ENCODE data around the gene LIPM.
"Not testable (repeated sequence)": the region's sequence is repeated elsewhere in the genome, so short reads cannot be mapped to it uniquely, and the experiment has no call there.

The LIPM gene

DNA sequence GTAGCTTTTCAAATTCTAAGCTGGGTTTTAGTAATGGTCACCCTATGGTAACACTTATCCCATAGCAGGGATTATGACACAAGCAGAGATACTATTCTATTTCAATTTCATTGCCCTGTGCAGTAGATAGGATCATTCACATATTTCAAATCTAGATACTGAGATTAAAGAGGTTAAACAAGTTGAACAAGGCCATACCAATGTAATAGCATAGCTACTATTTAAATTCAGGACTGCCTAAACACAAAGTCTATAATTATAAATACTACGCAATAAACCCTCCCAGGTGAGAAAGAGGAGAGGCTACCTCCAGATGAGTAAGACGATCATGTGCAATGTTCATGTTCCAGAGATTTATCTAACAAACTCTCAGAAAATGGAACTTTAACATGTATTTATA is 1.1 kb downstream of the LIPM start:
- no peak for DNase-seq

DNA sequence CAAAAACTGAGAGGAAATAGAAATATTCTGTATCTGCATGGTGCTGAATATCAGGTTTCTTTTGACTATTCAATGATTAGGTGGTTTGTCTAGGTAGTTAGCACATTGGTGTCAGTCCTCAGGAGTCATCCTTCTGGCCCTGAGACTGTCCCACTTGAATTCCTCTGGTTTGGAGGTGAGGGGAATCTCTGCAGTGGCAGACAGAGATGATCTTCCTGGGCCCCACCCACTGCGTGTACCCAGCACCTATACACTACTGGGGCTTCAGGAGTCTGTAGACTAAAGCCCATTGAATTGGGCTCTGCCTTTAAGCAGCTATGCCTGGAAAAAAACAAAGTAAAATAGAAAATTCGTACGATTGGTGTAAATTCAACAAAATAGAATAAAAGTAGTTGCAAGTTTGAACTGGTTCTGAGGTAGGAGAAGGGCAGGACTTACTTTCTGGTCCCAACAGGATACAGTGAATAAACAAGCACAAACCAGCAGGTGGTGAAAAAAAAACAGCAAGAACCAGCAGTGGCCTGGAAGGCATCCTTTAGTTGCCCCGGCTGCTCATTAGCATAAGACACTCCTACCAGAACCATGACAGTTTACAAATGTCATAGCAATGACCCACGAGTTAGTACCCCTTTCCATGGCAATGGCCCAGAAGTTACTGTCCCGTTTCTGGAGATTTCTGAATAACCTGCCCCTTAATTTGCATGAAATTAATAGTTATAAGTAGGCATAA is 1.7 kb downstream of the LIPM start:
- DNase-seq, result no peak

DNA sequence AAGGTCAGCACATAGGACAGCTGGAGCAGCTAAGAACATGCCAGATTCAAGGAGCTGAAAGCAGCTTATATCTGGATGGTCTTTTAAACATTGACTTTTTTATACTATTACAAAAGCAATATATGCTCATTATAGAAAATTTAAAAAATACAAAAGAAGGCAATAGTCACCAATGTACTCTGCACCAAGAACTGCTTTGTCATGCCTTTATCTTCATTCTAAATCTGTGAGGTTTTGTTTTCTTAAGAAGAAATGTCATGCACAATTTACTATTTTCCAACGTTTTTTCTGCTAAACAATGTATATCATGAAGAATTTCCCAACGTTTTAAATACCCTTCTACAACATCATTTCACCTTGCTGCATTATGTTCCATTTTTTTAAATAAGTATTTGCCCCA is 2.8 kb downstream of the LIPM start:
- no peak for DNase-seq

DNA sequence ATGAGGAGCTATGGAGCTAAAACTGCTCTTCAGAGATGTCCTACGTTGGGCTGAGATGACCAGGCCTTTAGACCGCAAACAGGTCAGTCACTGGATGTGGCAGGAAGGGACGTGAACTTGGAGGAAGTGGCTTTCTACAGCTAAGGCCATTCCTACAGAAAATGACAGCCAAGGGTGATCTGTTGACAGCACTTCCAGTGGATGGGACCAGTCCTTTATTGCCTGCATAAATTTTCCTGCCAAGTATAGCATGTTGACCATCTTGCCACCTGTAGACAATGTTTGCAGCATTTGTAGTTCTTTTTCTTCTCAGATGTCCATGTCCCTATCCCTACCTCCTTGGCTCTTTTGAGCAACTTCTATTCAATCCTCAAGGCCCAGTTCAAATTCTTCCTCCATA is 3.4 kb downstream of the LIPM start:
- no peak for DNase-seq

DNA sequence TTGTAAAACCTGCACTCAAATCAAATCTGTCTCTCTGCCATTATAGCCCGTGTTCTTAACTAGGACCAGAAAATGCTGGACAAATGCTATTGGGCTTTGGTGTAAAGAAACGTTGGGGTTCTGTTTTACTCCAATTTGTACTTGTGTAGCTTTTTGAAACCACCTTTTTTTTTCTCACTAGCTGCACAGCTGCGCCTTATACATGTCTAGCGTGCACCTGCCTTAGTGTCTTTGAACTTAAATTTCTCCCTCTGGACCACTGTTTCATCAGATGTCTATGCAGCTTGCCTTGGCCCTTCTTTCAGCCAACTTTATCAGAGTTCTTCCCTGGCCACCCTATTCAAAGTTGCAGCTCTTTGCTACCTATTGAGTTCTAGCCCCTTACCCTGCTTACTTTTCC is 7.1 kb downstream of the LIPM start:
- DNase-seq, result no peak

DNA sequence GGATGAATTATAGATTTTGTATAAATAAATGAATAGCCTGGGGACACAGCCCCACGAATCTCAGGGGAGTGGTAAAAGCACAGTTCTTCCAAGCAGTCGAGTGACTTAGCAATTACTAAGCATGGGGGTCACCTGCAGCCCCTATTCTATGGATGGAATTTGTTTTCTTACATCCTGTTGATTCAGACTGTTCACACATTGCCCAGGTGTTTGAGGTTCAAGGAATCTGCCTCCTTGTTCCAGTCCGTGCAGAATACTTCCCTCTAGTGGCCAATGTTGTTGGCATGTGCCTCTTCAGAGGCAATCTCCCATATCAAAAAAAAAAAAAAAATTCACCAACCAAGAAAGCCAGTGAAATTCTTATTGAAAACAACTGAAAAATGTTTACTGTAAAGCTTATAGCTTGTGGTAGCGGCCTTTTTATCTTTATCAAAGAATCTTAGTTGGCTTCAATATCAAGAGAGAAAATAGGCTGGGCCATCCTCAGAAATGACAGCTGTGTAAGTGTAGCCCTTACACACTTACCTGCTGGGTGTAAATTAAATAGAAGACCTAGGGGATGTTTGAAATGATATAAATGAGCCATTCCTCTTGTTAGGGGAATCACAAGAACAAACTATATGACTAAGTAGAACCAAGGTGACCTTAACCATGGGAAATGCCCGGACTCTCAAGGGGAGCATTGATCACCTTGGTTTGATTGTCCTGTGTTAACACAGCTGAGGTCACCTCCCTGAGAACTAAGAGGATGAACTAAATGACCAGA is 7.8 kb downstream of the LIPM start:
- DNase-seq, result peak; percentile 18

DNA sequence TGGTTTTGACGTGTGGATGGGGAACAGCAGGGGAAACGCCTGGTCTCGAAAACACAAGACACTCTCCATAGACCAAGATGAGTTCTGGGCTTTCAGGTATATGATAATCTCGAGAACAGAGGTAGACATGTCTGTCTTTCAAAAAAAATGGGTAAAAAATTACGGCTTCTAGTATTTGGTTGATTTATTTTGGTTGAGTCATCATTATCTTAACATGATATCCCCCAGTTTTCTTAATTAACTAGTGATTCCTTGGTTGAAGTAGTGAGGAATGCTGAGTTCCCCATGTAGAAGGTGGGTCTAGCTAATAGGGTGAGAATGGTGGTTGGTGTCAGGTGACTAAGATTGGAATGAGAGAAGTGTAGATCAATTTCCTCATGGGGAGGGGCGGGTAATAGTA is 10.7 kb downstream of the LIPM start:
- DNase-seq, result no peak

DNA sequence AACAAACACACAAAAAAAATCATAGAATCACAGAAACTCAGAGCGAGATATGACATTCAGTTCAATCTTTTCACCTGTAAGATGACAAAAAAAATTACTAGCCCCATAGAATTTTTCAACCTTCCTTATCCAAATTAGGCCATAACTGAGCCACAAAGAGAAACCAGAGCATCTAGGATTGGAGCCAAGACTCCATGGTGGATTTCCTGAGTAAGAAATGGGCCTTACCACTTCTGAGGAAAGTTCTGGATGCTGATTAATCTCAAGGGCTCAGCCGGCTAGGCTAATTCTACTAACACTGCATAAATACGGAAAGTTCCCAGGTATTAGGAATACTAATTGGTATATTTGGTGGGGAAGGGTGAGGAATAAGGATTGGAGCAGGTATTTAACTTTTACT is 16.8 kb downstream of the LIPM start:
- no peak for DNase-seq

DNA sequence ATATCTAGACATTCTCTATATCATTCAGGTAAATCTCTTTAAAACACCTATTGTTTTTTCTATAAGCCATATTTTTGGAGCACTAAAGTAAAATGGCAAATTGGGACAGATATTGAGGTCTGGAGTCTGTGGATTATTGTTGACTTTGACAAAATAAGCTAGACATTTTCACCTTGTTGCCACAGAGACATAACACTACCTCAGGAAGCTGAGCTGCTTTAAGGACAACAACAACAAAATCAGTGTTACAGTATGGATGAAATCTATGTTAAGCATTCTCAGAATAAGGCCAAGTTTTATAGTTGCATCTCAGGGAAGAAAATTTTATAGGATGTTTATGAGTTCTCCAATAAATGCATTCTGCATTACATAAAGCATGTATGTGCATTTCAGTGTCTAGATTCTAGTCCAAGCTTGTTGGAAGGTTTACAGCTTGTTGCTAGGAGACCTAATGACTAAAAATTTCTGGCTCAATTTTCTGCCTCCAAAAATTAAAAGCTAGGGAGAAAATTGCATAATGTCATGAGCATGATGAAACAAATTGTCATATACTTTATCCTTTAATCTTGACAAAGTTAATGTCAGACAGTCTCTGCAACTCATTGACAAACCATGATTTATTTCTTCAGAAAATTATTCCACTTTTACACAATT is 18.3 kb downstream of the LIPM start:
- no peak for DNase-seq

DNA sequence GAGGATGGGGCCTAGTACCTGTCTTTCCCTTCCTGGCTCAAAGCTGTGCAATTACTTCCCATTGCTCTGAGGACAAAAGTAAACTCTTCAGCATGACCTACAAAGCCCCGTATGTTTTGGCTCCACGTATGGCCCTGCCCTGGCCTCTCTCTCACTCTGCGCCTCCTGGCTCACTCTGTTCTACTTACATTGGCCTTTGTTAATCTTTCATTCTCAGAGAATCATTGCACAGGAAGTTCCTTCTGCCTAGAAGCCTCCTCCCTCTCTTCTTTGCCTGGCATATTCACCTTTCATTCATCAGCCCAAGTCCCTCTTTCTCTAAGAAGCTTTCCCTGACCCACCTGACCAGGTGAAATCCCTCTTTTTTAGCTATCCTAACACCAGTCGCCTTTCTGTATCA is 23.9 kb downstream of the LIPM start:
- no peak for DNase-seq

DNA sequence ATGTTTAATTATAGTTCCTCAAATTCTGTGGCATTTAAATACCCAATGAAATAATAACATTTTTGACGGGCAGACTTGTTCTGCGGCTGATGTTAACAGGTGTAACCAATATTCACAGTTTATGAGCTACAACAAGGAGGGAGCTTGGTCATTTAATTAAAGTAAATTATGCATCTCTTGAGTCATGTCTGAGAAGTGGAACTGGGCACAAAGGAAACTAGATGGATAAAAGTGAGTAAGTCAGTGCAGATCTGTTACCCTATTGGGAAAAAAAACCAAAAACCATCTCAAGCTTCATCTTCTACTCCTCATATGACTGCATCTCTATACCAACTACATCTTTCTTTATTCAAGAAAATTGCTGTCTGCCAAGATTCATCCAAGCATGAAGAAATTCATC is 25.1 kb downstream of the LIPM start:
- no peak for DNase-seq

DNA sequence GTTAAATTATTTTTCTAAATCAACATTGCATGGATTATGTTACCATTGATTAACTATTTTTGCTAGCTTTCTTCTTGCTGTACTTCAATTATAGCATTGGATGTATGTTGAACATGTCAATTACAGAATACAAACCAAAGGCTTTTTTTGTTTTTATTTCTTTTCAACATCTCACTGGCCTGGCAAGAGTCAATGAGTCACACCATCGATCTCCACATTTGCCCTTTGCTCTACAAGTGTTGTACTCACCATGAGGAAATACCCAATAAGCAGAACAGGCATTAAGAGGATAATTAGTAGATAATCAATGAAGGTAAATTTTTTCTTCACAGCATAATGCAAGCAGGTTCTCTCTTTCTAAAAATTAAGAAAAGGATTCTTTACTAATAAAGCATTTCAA is 25.8 kb downstream of the LIPM start:
- no peak for DNase-seq

DNA sequence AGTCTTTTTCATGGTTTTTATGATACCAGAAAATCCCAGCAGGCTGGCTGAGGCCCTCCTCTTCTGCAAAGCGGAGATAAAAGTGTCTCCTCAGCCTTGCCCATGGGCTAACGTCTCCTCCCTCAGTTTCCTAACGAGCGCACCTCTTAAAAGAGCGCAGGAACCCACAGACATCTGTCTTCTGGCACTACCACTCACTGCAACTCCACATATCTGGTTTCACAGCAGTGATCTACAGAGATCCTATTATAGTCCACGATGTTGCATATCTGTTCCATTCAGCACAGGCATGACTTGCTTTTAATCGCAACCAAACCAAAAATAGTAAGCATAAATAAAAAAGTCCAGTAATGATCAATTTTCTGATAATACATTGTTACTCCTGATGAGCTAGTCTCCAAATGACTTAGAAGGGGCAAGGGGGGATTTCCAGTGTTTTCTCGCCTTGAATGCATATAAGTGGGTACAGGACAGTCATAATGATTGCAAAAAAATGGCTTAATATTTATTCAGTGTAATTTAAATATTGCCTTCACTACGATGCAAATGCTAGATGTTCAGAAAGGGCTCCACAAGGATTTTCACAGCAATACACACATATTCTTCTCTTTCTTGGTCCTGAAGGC is 28.2 kb downstream of the LIPM start:
- DNase-seq, result no peak

DNA sequence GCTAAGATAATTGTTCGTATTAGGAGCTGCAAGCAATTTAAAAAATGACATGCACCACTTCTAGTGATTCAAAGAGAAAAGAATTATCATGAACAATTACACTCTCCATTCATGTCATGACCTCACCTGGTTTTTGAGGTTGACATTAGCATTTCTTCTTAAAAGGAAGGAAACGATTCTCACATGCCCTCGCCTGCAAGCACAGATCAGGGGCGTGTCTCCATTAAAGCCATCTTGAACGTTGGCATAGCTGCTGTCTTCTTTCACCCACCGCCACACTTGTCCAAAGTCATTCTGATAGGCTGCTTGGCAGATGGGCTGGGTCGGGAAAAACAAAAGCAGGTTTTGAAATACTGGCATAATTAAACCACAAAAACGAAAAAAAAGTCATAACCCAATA is 29.2 kb downstream of the LIPM start:
- peak; percentile 16 for DNase-seq

DNA sequence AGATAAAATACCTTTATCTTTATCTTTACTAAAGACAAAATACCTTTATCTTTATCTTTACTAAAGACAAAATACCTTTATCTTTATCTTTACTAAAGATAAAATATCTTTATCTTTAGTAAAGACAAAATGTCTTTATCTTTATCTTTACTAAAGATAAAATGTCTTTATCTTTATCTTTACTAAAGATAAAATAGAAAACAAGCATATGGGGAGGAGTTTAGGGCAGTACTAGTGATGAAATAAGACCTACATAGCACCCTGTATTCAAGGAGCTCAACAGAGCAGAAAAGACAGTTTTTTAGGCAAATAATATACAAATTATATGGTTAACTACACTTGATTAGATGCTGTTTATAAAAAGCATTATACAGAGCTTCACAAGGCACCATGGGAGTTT is 29.8 kb downstream of the LIPM start:
- no peak for DNase-seq

DNA sequence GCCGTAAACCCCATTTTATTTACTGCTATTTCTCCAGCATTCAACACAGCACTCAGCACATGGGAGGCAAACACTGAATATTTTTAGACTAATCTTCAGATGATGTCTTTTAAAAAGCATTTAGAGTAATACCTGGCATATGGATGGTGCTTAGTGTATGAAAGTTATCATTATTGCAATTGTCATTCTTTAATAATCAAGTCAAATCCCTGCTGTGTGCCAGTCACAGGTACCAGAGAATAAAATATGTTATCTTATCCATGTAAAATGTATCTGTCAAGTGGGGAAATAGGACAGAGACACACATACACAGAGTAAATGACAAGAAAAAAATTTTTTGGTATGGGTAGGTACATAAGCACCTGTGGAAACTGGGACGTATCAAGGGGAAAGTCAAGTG is 30.6 kb downstream of the LIPM start:
- DNase-seq, result no peak

DNA sequence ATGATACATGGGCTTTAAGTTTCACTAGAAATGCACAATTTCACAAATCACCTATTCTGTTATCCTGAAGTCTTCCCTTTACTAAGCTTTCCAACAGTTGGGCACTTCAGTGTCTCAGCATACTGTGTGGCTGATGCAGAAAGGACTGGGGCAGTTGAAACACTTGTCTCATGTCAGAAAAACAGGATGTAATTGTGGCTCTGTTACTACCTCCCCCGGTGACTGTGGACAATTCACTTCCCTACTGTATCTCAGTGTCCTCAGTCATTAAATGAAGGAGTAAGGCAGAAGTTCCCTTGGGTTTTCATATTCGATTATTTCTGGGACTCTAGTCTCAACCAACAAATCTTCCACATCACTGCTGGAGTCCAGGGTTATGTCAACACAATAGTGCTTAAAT is 31.2 kb downstream of the LIPM start:
- DNase-seq, result no peak

DNA sequence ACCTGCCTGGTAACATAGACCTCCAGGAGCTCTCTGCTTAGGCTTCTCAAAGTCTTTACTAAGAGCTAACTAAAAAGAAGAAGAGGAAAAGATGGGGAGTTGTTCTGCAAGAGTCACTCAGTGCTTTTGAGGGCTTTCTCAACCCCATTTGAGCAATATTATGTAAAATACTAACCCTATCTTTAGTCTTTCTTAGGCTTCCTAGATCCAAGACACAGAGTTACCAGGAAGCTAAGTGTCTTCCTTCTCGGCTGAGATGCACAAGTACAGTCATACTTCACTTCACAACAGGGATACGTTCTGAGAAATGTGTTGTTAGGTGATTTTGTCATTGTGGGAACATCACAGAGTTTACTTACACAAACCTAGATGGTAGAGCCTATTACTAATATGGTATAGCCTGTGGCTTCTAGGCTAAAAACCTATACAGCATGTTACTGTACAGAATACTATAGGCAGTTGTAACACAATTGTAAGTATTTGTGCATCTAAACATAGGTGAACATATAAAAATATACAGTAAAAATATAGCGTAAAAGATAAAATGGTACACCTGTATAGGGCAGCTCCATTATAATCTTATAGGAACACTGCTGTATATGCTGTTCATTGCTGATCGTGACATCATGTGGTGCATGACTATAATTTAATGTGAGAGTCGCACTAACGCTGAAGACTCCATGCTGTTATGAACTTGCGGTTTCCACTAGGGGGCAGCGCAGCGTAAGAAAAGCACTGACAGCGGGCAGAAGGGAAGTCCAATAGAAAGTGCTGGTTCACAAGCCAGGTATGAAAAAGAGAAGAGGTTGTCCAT is 32.8 kb downstream of the LIPM start:
- DNase-seq, result peak; percentile 87

DNA sequence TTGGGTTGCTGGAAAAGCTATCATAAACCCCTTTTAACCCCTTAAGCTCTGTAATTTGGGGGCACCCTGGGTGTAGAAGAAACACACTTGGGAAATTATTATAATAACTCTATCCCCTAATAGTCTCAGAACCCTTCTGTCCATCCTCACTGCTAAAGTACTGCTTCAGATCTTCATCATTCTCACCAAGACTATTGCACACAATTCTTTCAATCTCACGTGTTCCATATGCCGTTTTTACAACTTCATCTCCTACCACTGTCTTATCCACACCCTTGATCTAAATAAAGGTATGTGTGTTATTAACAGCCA is 33.3 kb downstream of the LIPM start:
- DNase-seq, result no peak

DNA sequence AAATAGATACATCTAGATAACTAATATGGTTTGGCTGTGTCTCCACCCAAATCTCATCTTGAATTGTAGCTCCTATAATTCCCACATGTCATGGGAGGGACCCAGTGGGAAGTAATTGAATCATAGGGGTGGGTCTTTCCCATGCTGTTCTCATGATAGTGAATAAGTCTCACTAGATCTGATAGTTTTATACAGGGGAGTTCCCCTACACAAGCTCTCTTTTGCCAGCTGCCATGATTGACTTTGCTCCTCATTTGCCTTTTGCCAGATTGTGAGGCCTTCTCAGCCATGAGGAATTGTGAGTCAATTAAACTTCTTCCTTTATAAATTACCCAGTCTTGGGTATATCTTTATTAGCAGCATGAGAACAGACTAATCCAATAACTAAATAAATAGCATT is 35.1 kb downstream of the LIPM start:
- DNase-seq, result not testable (repeated sequence)

DNA sequence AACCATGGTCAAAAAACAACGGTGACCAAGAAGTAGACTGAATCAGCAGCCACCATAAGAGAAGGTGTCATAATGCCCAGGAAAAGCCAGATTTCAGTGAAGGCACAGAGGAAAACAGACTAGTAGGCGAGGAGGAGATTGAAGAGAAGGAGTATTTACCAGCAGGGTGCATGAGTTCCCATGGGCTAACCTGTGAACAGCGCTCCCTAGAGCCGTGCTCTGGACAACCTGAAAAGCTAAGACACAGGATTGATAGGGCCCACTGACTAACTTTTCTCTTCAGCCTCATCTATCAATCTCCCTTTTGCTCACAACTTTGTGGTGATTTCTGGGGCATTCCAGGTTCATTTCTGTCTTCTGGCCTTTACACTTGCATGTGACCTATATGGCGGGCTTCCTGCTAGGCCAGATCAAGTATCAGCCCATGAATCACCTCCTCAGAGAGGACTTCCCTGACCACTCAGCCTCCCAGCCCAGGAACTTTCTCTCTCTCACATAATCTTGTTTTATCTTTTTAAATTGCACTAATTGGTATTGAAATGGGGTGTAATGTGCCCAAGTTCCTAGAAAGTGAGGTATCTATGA is 36.3 kb downstream of the LIPM start:
- no peak for DNase-seq

DNA sequence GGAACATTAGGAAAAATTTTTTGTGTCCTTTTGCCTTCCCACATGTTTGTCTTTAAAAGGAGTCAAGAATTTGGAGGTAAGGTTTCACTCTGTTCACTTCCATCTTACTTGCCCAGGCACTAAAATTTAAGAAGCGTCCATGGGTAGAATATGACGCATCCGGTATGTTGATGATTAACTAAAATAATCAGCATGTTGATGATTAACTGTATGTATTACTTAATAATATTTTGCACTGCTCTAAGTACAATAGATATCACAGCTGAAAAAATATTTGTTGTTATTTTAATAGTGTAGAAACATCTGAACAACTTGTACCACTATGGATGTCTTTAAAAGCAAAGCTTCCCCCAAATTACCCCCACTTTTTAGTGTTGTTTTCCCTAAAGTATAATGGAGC is 37.6 kb downstream of the LIPM start:
- no peak for DNase-seq

DNA sequence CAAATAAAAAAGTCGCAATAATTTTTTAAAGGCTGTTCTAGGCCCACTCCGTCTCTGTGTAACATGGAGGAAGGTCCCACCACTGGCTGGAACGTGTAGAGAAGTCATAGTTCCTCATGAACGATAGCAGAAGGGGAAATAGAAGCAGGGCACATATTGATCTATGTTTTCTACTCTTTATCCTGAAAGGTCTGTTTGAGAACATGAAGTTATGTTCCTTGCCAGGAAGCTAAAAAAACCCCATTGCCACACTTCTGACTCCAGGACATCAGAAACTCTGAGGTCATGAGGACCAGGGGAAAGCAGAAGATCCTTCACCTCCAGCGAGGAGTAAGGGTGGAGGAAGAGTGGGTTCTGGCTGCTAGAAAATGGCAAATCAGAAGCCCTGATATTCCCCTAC is 38.4 kb downstream of the LIPM start:
- DNase-seq, result no peak
